ENCODE results near the gene VPS37B. TPM values are rescaled to one million over a fixed set of nuclear protein-coding genes. Genes with fewer than 3 reads are reported as not detected.

VPS37B gene
- total RNA-seq, 2 experiments from 2014 or later, result 97.7 to 104 TPM

DNA sequence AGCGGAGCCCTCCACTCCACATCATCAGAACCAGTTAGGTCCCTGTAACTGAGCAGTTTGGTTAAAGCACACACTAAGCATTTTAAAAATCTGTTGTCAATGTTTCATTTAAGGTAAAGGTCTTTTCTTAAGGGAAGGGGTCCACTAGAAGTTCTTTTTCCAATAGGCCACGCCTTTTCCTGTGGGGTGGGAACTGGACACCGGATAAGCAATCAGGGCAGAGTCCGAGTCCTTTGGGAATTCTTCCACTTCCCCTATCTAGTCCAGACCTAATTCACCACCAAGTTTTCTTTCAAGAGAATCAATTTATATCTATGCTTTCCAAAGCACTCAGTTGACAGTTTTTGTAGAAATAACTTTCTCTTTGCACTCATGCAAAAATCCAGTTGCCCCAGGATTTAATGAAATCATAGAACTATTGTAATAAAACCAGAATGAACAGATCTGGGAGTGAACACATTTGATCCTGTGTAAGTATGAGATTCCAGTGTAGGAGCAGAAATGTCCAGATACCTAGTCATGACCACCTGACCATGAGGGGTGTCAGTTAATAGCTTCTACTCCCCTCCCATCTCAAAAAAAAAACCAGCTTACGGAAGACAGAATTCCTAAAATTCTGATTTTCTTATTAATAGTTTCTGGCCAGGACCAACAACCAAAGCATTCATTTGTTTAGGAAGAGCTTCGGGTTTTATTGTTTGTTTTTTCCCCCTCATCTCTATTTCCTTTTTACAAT is 11.7 kb downstream of the VPS37B start:
- Mint-ChIP-seq H3K4me3 (no peak overlapping the region), H3K9me3 (no peaks in the 10 kb centered on the region), H3K4me1 (ENCODE audit: low read depth) (peaks cover 93% of the 10 kb centered on the region), H3K27ac (no peak overlapping the region), H3K27me3 (no peaks in the 10 kb centered on the region), H3K36me3 (ENCODE audit: low read depth) (peaks cover 12% of the 10 kb centered on the region)
- ATAC-seq (ENCODE audit: poor library complexity) (no peak), DNase-seq (no peak)
- intact Hi-C loops (cut with DNase I, micrococcal nuclease), result no loop called here
- POLR2A ChIA-PET, result interaction anchor here (0.8 to 3.8 kb wide), 3 partner anchors 11 to 48 kb away, joined by 3 to 12 read pairs (median 3); no protein-coding TSS in a partner anchor
- H3K4me1 ChIP-seq (ENCODE audit: insufficient read depth, low read length), result peaks cover 58% of the 10 kb centered on the region
- no peaks in the 10 kb centered on the region for H3K36me3 ChIP-seq (ENCODE audit: insufficient read depth, low read length)
- H3K4me3 ChIP-seq (ENCODE audit: low read length), result no peak overlapping the region
- H3K27ac ChIP-seq (ENCODE audit: low read depth in 1 of 2, low read length in 2 of 2), result no peak overlapping the region
- CTCF ChIA-PET, result no interaction called here
- H3K9me3 ChIP-seq (ENCODE audit: control insufficient read depth in 1 of 2, insufficient read depth in 1 of 2, low read length in 2 of 2), result no peaks in the 10 kb centered on the region
- TF ChIP-seq, protein P1, sequence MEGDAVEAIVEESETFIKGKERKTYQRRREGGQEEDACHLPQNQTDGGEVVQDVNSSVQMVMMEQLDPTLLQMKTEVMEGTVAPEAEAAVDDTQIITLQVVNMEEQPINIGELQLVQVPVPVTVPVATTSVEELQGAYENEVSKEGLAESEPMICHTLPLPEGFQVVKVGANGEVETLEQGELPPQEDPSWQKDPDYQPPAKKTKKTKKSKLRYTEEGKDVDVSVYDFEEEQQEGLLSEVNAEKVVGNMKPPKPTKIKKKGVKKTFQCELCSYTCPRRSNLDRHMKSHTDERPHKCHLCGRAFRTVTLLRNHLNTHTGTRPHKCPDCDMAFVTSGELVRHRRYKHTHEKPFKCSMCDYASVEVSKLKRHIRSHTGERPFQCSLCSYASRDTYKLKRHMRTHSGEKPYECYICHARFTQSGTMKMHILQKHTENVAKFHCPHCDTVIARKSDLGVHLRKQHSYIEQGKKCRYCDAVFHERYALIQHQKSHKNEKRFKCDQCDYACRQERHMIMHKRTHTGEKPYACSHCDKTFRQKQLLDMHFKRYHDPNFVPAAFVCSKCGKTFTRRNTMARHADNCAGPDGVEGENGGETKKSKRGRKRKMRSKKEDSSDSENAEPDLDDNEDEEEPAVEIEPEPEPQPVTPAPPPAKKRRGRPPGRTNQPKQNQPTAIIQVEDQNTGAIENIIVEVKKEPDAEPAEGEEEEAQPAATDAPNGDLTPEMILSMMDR (IDR thresholded peaks at IDR 0.05), result no peak
- H3K27me3 ChIP-seq (ENCODE audit: control insufficient read depth in 1 of 2, insufficient read depth in 2 of 2, low read length in 2 of 2), result no peaks in the 10 kb centered on the region

DNA sequence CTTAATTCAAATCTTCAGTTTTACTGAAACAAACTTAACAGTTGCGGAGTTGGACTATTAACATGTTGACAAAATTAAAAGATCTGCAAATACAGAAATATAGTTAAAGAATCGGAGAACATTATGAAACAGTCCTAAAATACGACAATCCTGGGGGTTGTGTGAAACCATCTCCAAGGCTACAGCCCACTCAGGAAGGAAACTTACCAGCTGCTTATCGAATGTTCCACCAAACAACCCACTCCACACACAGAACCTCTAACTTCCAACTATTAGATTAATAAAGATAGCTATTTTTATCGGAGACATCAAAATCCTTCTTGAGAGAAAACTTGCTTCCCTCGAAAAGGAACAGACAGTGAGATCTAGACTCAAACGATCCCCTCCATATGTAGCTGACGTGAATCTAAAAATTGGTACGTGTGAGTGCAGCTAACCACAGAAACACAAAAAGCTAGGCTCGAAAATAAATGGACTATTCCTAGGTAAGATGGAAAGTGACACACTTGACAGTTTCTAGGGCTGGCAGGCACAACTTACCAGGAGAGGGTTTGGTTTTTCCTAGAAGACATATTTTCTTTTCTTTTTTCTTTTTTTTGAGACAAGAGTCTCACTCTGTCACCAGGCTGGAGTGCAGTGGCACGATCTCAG is 12.9 kb downstream of the VPS37B start:
- Mint-ChIP-seq H3K9me3 (no peaks in the 10 kb centered on the region), H3K4me3 (peak overlapping the region; percentile 7), H3K4me1 (ENCODE audit: low read depth) (peaks cover 93% of the 10 kb centered on the region), H3K36me3 (ENCODE audit: low read depth) (peaks cover 11% of the 10 kb centered on the region), H3K27me3 (no peaks in the 10 kb centered on the region), H3K27ac (peak overlapping the region; percentile 73)
- Histone ChIP-seq H3K27ac (ENCODE audit: low read depth in 1 of 2, low read length in 2 of 2) (no peak overlapping the region), H3K4me1 (ENCODE audit: insufficient read depth, low read length) (peaks cover 59% of the 10 kb centered on the region), H3K27me3 (ENCODE audit: control insufficient read depth in 1 of 2, insufficient read depth in 2 of 2, low read length in 2 of 2) (no peaks in the 10 kb centered on the region), H3K4me3 (ENCODE audit: low read length) (no peak overlapping the region), H3K36me3 (ENCODE audit: insufficient read depth, low read length) (no peaks in the 10 kb centered on the region), H3K9me3 (ENCODE audit: control insufficient read depth in 1 of 2, insufficient read depth in 1 of 2, low read length in 2 of 2) (no peaks in the 10 kb centered on the region)
- ATAC-seq (ENCODE audit: poor library complexity) (no peak), DNase-seq (no peak)
- TF ChIP-seq, protein P1 (IDR thresholded peaks at IDR 0.05), result no peak
- CTCF ChIA-PET, result interaction anchor here (1.3 kb wide), 1 partner anchor 11 kb away, joined by 3 read pairs; no protein-coding TSS in a partner anchor
- POLR2A ChIA-PET, result interaction anchor here (0.8 to 3.8 kb wide), 5 partner anchors 9 to 47 kb away, joined by 3 to 35 read pairs (median 3); partner anchors contain the start of gene VPS37B
- intact Hi-C loops (cut with DNase I, micrococcal nuclease), result no loop called here

DNA sequence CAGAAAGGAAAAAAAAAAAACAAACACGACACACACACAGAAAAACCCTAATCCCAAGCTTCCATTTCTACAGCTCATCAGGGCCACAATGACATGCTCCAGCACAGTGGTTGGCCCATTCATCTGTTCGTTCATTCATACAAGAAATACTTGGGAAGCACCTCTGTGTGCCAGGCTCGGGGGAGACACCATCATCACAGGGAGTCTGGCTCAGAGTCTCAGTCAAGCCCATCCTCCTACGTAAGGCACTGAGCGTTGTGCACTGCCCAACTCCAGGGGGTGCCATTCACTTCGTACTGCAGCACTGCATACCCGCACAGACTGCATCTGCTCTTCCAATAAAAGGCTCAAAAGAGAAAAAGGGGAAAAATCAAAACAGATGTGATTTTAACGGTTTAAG is 15.3 kb downstream of the VPS37B start:
- no peaks in the 10 kb centered on the region for H3K9me3 ChIP-seq (ENCODE audit: control insufficient read depth in 1 of 2, insufficient read depth in 1 of 2, low read length in 2 of 2)
- peaks cover 61% of the 10 kb centered on the region for H3K4me1 ChIP-seq (ENCODE audit: insufficient read depth, low read length)
- intact Hi-C loops (cut with DNase I, micrococcal nuclease), result loop anchor here in 1 of 2 experiments (2.0 kb wide), 1 partner anchor 18 kb away; no protein-coding TSS in a partner anchor
- no peak overlapping the region for H3K27ac ChIP-seq (ENCODE audit: low read depth in 1 of 2, low read length in 2 of 2)
- H3K27me3 ChIP-seq (ENCODE audit: control insufficient read depth in 1 of 2, insufficient read depth in 2 of 2, low read length in 2 of 2), result no peaks in the 10 kb centered on the region
- peak; percentile 50 for ATAC-seq (ENCODE audit: poor library complexity)
- H3K36me3 ChIP-seq (ENCODE audit: insufficient read depth, low read length), result no peaks in the 10 kb centered on the region
- H3K4me3 Mint-ChIP-seq, result peak overlapping the region; percentile 50
- CTCF ChIA-PET, result interaction anchor here (1.0 to 1.8 kb wide), 5 partner anchors 8 to 72 kb away, joined by 3 to 6 read pairs (median 4); no protein-coding TSS in a partner anchor
- H3K36me3 Mint-ChIP-seq (ENCODE audit: low read depth), result peaks cover 16% of the 10 kb centered on the region
- POLR2A ChIA-PET, result interaction anchor here (1.3 to 3.8 kb wide), 4 partner anchors 9 to 65 kb away, joined by 3 to 35 read pairs (median 6); partner anchors contain the start of gene VPS37B
- peak overlapping the region; percentile 75 for H3K27ac Mint-ChIP-seq
- TF ChIP-seq, protein P1 (IDR thresholded peaks at IDR 0.05), result no peak
- DNase-seq, result peak in 3 of 14 experiments; percentile 46 to 62 (median 54)
- H3K4me1 Mint-ChIP-seq (ENCODE audit: low read depth), result peaks cover 94% of the 10 kb centered on the region
- no peaks in the 10 kb centered on the region for H3K9me3 Mint-ChIP-seq
- H3K4me3 ChIP-seq (ENCODE audit: low read length), result no peak overlapping the region
- no peaks in the 10 kb centered on the region for H3K27me3 Mint-ChIP-seq

Measured in CD4-positive, alpha-beta T cell (primary cell).